Measurements from ENCODE around the gene METRN.

- TF ChIP-seq CTCF (IDR thresholded peaks at IDR 0.05) (no peak), POLR2A (IDR thresholded peaks at IDR 0.05) (no peak)
Measured at GRCh38 chr16:670485-671352, 44.2 kb upstream of the METRN start.
